SK-N-SH (cell line): Measurements from ENCODE around the gene CXCL10.

Source experiments
- CTCF ChIP-seq: fragments of 200-600 bp; sonication (generic); IDR thresholded peaks from 2 replicates; pipeline ENCODE4 v1.6.1; 2017; ENCODE audit warnings: antibody characterized with exemption, mild to moderate bottlenecking, moderate library complexity
- ELF1 ChIP-seq: IDR thresholded peaks from 2 replicates; pipeline ENCODE4 v1.4.0; 2012
- EP300 ChIP-seq, 2 experiments: IDR thresholded peaks; 2 replicates each; pipeline versions ENCODE4 v1.4.0 to v1.6.1; 2012; ENCODE audit warnings: borderline replicate concordance in 1 of 2, low read depth in 1 of 2, low read length in 1 of 2
- EZH2phosphoT487 ChIP-seq: fragments of 200-600 bp; sonication (generic); IDR thresholded peaks from 2 replicates; pipeline ENCODE4 v1.6.1; 2017; ENCODE audit warnings: low read depth, mixed run types, mild to moderate bottlenecking, antibody characterized with exemption, moderate library complexity, borderline replicate concordance
- FOXJ3 ChIP-seq: sonication (generic); formaldehyde crosslinking; IDR thresholded peaks from 2 replicates; pipeline ENCODE4 v1.5.1; 2020; ENCODE audit warnings: mild to moderate bottlenecking, missing genetic modification reagents
- GABPA ChIP-seq: IDR thresholded peaks from 2 replicates; pipeline ENCODE4 v1.4.0; 2012; ENCODE audit warnings: low read depth, mild to moderate bottlenecking
- NFIC ChIP-seq: IDR thresholded peaks from 2 replicates; pipeline ENCODE4 v1.4.0; 2012; ENCODE audit warnings: borderline replicate concordance
- POLR2AphosphoS5 ChIP-seq: IDR thresholded peaks from 2 replicates; pipeline ENCODE4 v1.6.1; 2012; ENCODE audit warnings: low read depth, low read length
- TEAD4 ChIP-seq: IDR thresholded peaks from 2 replicates; pipeline ENCODE4 v1.4.0; 2012; ENCODE audit warnings: mild to moderate bottlenecking, borderline replicate concordance; ENCODE audit not compliant: insufficient read depth
- YY1 ChIP-seq: IDR thresholded peaks from 2 replicates; pipeline ENCODE4 v1.4.0; 2012; ENCODE audit warnings: low read depth, mild to moderate bottlenecking
- TF ChIP-seq, protein P1 (sequence below): IDR thresholded peaks from 2 replicates; pipeline ENCODE4 v1.6.1; 2012; ENCODE audit warnings: mild to moderate bottlenecking, low read depth, low read length, moderate library complexity

DNA sequence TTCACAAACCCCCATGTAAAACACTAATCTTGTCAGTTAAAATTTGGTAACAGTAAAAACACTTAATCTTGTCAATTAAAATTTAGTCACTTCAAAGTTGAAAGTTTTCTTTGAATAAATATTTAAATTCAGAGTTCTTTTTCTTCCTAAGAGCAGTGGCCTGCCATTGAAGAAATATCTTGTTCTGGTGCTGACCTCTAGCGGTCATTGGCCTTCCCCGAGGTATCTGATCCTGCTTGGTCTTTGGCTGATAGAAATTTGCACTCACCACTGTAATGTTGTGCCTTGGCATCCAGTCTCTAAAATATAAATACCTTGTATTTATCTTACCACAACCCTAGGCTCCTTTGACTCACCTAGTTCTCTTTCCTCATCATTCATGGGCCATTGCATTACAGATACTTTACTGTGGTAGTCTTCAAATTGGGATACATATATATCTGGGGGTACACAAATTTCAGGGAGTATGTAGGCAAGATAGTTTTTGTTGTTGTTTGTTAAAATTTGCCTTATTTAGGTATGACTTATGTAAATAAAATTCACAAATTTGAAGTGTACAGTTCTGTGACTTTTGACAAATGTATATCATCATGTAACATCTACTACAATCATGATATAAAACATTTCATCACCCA is 44.5 kb upstream of the CXCL10 start:
- TF ChIP-seq CTCF (peak; percentile 95), EZH2phosphoT487 (no peak), POLR2AphosphoS5 (no peak), TEAD4 (no peak), GABPA (no peak), ELF1 (no peak), NFIC (no peak), FOXJ3 (CRISPR knock-in tag) (no peak), EP300 (IDR thresholded peaks at IDR 0.05; ENCODE audit: borderline replicate concordance in 1 of 2, low read depth in 1 of 2, low read length in 1 of 2) (no peak), YY1 (no peak)
- TF ChIP-seq, protein P1, sequence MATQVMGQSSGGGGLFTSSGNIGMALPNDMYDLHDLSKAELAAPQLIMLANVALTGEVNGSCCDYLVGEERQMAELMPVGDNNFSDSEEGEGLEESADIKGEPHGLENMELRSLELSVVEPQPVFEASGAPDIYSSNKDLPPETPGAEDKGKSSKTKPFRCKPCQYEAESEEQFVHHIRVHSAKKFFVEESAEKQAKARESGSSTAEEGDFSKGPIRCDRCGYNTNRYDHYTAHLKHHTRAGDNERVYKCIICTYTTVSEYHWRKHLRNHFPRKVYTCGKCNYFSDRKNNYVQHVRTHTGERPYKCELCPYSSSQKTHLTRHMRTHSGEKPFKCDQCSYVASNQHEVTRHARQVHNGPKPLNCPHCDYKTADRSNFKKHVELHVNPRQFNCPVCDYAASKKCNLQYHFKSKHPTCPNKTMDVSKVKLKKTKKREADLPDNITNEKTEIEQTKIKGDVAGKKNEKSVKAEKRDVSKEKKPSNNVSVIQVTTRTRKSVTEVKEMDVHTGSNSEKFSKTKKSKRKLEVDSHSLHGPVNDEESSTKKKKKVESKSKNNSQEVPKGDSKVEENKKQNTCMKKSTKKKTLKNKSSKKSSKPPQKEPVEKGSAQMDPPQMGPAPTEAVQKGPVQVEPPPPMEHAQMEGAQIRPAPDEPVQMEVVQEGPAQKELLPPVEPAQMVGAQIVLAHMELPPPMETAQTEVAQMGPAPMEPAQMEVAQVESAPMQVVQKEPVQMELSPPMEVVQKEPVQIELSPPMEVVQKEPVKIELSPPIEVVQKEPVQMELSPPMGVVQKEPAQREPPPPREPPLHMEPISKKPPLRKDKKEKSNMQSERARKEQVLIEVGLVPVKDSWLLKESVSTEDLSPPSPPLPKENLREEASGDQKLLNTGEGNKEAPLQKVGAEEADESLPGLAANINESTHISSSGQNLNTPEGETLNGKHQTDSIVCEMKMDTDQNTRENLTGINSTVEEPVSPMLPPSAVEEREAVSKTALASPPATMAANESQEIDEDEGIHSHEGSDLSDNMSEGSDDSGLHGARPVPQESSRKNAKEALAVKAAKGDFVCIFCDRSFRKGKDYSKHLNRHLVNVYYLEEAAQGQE, result no peak
